BLaER1 (cell line): ENCODE data around the gene HACD3.
A peak's percentile ranks its signal among the peaks of the same experiment; 100 is the strongest.

Source experiments
- H3K27ac ChIP-seq: shearing (Covaris generic); formaldehyde crosslinking; 2 replicates; pipeline ENCODE4 v1.8.1; 2022
- H3K27me3 ChIP-seq: shearing (Covaris generic); formaldehyde crosslinking; 2 replicates; pipeline ENCODE4 v1.8.1; 2022
- H3K36me3 ChIP-seq: shearing (Covaris generic); formaldehyde crosslinking; 2 replicates; pipeline ENCODE4 v1.8.1; 2022
- H3K4me1 ChIP-seq: shearing (Covaris generic); formaldehyde crosslinking; 2 replicates; pipeline ENCODE4 v1.8.1; 2022
- H3K4me2 ChIP-seq: shearing (Covaris generic); formaldehyde crosslinking; 2 replicates; pipeline ENCODE4 v1.8.1; 2022
- H3K4me3 ChIP-seq: shearing (Covaris generic); formaldehyde crosslinking; 2 replicates; pipeline ENCODE4 v1.8.1; 2022
- H3K9ac ChIP-seq: shearing (Covaris generic); formaldehyde crosslinking; 2 replicates; pipeline ENCODE4 v1.8.1; 2022
- H3K9me3 ChIP-seq: shearing (Covaris generic); formaldehyde crosslinking; 2 replicates; pipeline ENCODE4 v1.8.1; 2022
- H4K20me1 ChIP-seq: shearing (Covaris generic); formaldehyde crosslinking; 2 replicates; pipeline ENCODE4 v1.8.1; 2022
- Cebpa-rat ChIP-seq: shearing (Covaris generic); IDR thresholded peaks from 2 replicates; pipeline ENCODE4 v1.8.1; 2022

HACD3 gene

GRCh38 chr15:65521350-65521749 lies 8.9 kb upstream of the HACD3 start:
- Histone ChIP-seq H3K4me1 (peaks cover 10% of the 10 kb centered on the region), H3K4me2 (0 out of 2 replicates have a peak overlapping the region, but pooled peaks have one; percentile 26), H3K27me3 (no peaks in the 10 kb centered on the region), H3K9me3 (no peaks in the 10 kb centered on the region), H3K27ac (no peak overlapping the region), H3K9ac (no peak overlapping the region), H4K20me1 (peaks cover 11% of the 10 kb centered on the region), H3K36me3 (no peaks in the 10 kb centered on the region), H3K4me3 (no peak overlapping the region)
- TF ChIP-seq Cebpa-rat, result no peak

GRCh38 chr15:65524226-65524625 lies 6.0 kb upstream of the HACD3 start:
- no peak overlapping the region for H3K9ac ChIP-seq
- H3K4me3 ChIP-seq, result no peak overlapping the region
- TF ChIP-seq Cebpa-rat, result no peak
- no peaks in the 10 kb centered on the region for H4K20me1 ChIP-seq
- no peak overlapping the region for H3K27ac ChIP-seq
- no peak overlapping the region for H3K4me2 ChIP-seq
- H3K9me3 ChIP-seq, result no peaks in the 10 kb centered on the region
- H3K27me3 ChIP-seq, result no peaks in the 10 kb centered on the region
- H3K36me3 ChIP-seq, result no peaks in the 10 kb centered on the region
- no peaks in the 10 kb centered on the region for H3K4me1 ChIP-seq

- Histone ChIP-seq H3K36me3 (no peaks in the 10 kb centered on the region), H3K9me3 (no peaks in the 10 kb centered on the region), H3K9ac (no peak overlapping the region), H4K20me1 (no peaks in the 10 kb centered on the region), H3K4me2 (no peak overlapping the region), H3K4me3 (no peak overlapping the region), H3K27ac (no peak overlapping the region), H3K4me1 (peaks cover 7% of the 10 kb centered on the region), H3K27me3 (no peaks in the 10 kb centered on the region)
- no peak for TF ChIP-seq Cebpa-rat
Measured at GRCh38 chr15:65525622-65526021, 4.6 kb upstream of the HACD3 start.

DNA sequence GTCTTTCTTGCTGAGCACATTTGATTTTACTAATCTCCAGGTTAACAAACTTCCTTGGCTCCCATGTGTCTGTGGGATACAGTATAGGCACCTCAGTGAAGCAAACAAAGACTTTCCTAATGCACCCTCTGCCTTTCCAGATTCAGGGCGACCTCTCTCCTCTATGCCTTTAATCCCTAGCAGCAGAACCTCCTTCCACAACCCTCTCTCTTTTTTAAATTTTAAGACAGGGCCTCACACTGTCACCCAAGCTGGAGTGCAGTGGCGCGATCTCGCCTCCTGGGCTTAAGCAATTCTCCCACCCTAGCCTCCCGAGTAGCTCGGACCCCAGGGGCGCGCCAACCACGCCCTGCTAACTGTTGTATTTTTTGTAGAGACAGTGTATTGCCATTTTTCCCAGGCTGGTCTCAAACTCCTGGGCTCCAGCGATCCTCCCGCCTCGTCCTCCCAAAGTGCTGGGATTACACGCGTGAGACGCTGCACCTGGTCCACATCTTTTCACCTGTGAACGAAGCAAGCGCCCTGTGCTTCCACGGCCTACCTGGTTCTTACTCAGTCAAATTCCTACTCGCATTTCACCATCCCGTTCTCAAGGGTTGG lies 1.7 kb upstream of the HACD3 start:
- peaks cover 31% of the 10 kb centered on the region for H3K4me1 ChIP-seq
- TF ChIP-seq Cebpa-rat, result no peak
- no peaks in the 10 kb centered on the region for H3K27me3 ChIP-seq
- no peaks in the 10 kb centered on the region for H3K9me3 ChIP-seq
- H4K20me1 ChIP-seq, result peaks cover 24% of the 10 kb centered on the region
- H3K36me3 ChIP-seq, result no peaks in the 10 kb centered on the region
- no peak overlapping the region for H3K4me3 ChIP-seq
- no peak overlapping the region for H3K4me2 ChIP-seq
- no peak overlapping the region for H3K27ac ChIP-seq
- no peak overlapping the region for H3K9ac ChIP-seq

DNA sequence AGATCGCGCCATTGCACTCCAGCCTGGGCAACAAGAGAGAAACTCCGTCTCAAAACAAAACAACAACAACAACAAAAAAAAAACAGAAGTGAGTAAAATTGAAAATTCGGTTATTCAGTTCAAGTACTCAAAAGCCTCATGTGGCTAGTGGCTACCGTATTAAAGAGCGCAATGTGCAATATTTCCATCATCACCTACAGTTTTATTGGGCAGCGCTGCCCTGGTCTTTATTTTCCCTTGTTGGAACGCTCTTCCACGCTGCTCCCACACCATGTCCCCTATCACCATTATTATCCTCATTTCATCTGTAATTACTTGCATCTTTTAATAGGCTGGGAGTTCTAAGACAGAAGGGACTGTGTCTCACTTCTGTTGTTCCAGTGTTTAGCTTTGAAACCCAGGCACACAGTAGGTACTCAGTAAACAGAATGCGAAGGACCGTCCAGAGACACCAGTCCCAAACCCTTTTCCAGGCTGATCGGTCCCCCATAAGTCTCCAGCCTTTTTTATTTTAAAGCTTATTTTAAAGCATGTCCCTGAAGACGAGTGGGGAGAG lies 423 bp upstream of the HACD3 start:
- Histone ChIP-seq H3K4me2 (peak overlapping the region; percentile 90), H3K27ac (peak overlapping the region; percentile 95), H3K9ac (peak overlapping the region; percentile 93), H3K27me3 (no peaks in the 10 kb centered on the region), H3K4me1 (peaks cover 35% of the 10 kb centered on the region), H3K36me3 (peaks cover 9% of the 10 kb centered on the region), H3K9me3 (no peaks in the 10 kb centered on the region), H4K20me1 (peaks cover 36% of the 10 kb centered on the region), H3K4me3 (peak overlapping the region; percentile 90)
- no peak for TF ChIP-seq Cebpa-rat

GRCh38 chr15:65532738-65533051 lies 2.4 kb downstream of the HACD3 start:
- no peak overlapping the region for H3K27ac ChIP-seq
- peaks cover 37% of the 10 kb centered on the region for H3K36me3 ChIP-seq
- TF ChIP-seq Cebpa-rat, result no peak
- peaks cover 65% of the 10 kb centered on the region for H4K20me1 ChIP-seq
- peak overlapping the region; percentile 90 for H3K4me2 ChIP-seq
- H3K27me3 ChIP-seq, result no peaks in the 10 kb centered on the region
- H3K4me3 ChIP-seq, result no peak overlapping the region
- no peak overlapping the region for H3K9ac ChIP-seq
- H3K9me3 ChIP-seq, result peaks cover 8% of the 10 kb centered on the region
- peaks cover 35% of the 10 kb centered on the region for H3K4me1 ChIP-seq

- Histone ChIP-seq H3K4me1 (peaks cover 35% of the 10 kb centered on the region), H3K9me3 (peaks cover 8% of the 10 kb centered on the region), H3K27me3 (no peaks in the 10 kb centered on the region), H4K20me1 (peaks cover 70% of the 10 kb centered on the region), H3K27ac (no peak overlapping the region), H3K4me3 (no peak overlapping the region), H3K36me3 (peaks cover 39% of the 10 kb centered on the region), H3K9ac (no peak overlapping the region), H3K4me2 (peak overlapping the region; percentile 90)
- no peak for TF ChIP-seq Cebpa-rat
Measured at GRCh38 chr15:65533057-65533756, 2.9 kb downstream of the HACD3 start.

DNA sequence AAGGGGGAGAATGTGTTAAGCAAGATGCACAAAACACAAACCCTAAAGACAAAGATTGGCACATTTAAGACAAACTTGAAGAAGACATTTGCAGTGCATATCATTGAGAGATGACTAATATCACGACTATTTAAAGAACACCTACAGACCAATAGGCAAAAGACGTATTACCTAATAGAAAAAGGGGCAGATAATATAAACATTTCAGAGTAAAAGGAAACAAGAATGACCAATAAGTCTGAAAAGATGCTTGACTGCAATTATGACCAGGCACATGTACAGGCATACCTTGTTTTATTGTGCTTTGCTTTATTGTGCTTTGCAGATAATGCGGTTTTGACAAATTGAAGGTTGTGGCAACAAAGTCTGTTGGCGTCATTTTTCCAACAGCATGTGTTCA lies 4.9 kb downstream of the HACD3 start:
- no peaks in the 10 kb centered on the region for H3K27me3 ChIP-seq
- no peak overlapping the region for H3K4me3 ChIP-seq
- H3K36me3 ChIP-seq, result peaks cover 45% of the 10 kb centered on the region
- H3K9ac ChIP-seq, result no peak overlapping the region
- H3K4me1 ChIP-seq, result peaks cover 28% of the 10 kb centered on the region
- H4K20me1 ChIP-seq, result peaks cover 90% of the 10 kb centered on the region
- H3K27ac ChIP-seq, result no peak overlapping the region
- peaks cover 8% of the 10 kb centered on the region for H3K9me3 ChIP-seq
- TF ChIP-seq Cebpa-rat, result no peak
- H3K4me2 ChIP-seq, result no peak overlapping the region

- Histone ChIP-seq H3K36me3 (peaks cover 36% of the 10 kb centered on the region), H3K9ac (no peak overlapping the region), H3K4me1 (no peaks in the 10 kb centered on the region), H3K4me2 (no peak overlapping the region), H3K27me3 (no peaks in the 10 kb centered on the region), H4K20me1 (peaks cover 100% of the 10 kb centered on the region), H3K4me3 (no peak overlapping the region), H3K9me3 (peaks cover 8% of the 10 kb centered on the region), H3K27ac (no peak overlapping the region)
- no peak for TF ChIP-seq Cebpa-rat
Measured at GRCh38 chr15:65540314-65540713, 10.1 kb downstream of the HACD3 start.

- Histone ChIP-seq H3K36me3 (peaks cover 30% of the 10 kb centered on the region), H3K9me3 (peaks cover 8% of the 10 kb centered on the region), H3K4me1 (no peaks in the 10 kb centered on the region), H3K4me2 (no peak overlapping the region), H3K27me3 (no peaks in the 10 kb centered on the region), H3K27ac (no peak overlapping the region), H3K9ac (no peak overlapping the region), H3K4me3 (no peak overlapping the region), H4K20me1 (peaks cover 100% of the 10 kb centered on the region)
- TF ChIP-seq Cebpa-rat, result no peak
Measured at GRCh38 chr15:65541231-65541820, 11.1 kb downstream of the HACD3 start.
